ENCODE measurements around the gene MESP1.
A peak's percentile ranks its signal among the peaks of the same experiment; 100 is the strongest.
"Not testable (repeated sequence)": the region's sequence is repeated elsewhere in the genome, so short reads cannot be mapped to it uniquely, and the experiment has no call there.

Gene MESP1, protein sequence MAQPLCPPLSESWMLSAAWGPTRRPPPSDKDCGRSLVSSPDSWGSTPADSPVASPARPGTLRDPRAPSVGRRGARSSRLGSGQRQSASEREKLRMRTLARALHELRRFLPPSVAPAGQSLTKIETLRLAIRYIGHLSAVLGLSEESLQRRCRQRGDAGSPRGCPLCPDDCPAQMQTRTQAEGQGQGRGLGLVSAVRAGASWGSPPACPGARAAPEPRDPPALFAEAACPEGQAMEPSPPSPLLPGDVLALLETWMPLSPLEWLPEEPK

DNA sequence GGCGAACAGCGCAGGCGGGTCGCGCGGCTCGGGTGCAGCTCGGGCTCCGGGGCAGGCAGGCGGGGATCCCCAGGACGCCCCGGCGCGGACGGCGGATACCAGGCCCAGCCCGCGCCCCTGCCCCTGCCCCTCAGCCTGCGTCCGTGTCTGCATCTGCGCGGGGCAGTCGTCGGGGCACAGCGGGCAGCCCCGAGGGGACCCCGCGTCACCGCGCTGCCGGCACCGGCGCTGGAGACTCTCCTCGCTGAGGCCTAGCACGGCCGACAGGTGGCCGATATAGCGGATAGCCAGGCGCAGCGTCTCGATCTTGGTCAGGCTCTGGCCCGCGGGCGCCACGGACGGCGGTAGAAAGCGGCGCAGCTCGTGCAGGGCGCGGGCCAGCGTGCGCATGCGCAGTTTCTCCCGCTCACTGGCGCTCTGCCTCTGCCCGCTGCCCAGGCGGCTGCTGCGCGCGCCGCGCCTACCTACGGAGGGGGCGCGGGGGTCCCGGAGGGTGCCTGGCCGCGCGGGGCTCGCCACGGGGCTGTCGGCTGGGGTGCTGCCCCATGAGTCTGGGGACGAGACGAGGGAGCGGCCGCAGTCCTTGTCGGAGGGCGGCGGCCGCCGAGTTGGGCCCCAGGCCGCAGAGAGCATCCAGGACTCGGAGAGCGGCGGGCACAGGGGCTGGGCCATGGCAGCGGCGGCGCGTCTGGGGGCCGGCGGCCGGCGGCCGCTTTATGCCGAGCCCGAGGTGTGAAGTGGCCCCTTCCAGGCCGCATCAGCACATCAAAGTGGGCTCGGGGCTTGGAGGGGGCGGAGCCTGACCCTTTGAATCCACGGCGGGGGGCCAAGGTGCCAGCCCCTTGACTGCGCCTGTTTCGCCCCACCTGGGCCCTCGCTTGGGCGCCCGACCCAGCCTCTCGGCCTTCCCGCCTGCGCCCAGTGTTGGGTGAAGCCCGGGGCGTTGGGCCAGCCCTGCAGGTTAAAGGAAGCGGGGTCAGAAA is at the start of gene MESP1:
MESP1 (minus strand) TSS at position 690 of the 983 bp plus-strand sequence; CDS start at position 672, 18 bp downstream.
- Histone ChIP-seq H3K36me3 (replicated peaks) (no peaks in the 10 kb centered on the region), H3K9me3 (no peaks in the 10 kb centered on the region), H3K4me1 (peaks cover 29% of the 10 kb centered on the region), H3K4me3 (peak within 1 kb of the TSS; percentile 36), H3K27me3 (ENCODE audit: low read depth) (no peaks in the 10 kb centered on the region)
- in situ Hi-C loops (cut with MboI; ENCODE audit: low sequenced_read_pairs), result no loop called here
- peak; percentile 87 to 95 for DNase-seq (ENCODE audit: low spot score in 2 of 2)

DNA sequence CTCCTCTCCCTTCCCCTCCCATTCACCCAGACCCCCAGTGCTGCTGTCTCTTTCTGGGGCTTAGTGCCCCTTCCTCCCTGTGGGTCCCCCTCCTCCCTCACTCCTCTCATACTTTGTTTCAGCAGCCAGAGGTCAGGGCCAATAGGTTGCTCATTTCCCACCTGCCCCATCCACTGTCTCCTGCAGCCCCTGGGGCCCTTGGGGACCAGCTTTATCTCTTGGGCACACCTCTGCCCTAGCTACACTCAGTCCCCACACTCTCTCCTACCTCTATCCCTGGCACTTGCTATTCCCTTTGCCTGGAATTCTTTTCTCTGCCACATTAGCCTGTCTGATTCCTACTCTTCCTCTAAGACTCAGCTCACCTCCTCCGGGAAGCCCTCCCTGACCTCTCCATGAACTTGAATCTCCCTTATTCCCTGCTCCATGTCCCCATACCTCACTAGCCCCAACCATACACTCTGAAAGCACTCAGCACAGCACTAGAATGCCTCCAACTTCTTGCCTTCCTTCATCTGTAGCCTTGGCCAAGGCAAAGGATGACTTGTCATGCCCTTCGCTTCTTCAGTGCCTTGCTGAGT is 49.0 kb upstream of the MESP1 start:
- in situ Hi-C loops (cut with MboI; ENCODE audit: low sequenced_read_pairs), result no loop called here
- Histone ChIP-seq H3K27me3 (ENCODE audit: low read depth) (no peaks in the 10 kb centered on the region), H3K4me1 (no peaks in the 10 kb centered on the region), H3K36me3 (replicated peaks) (no peaks in the 10 kb centered on the region), H3K4me3 (no peak overlapping the region), H3K9me3 (no peaks in the 10 kb centered on the region)
- no peak for DNase-seq (ENCODE audit: low spot score in 2 of 2)

DNA sequence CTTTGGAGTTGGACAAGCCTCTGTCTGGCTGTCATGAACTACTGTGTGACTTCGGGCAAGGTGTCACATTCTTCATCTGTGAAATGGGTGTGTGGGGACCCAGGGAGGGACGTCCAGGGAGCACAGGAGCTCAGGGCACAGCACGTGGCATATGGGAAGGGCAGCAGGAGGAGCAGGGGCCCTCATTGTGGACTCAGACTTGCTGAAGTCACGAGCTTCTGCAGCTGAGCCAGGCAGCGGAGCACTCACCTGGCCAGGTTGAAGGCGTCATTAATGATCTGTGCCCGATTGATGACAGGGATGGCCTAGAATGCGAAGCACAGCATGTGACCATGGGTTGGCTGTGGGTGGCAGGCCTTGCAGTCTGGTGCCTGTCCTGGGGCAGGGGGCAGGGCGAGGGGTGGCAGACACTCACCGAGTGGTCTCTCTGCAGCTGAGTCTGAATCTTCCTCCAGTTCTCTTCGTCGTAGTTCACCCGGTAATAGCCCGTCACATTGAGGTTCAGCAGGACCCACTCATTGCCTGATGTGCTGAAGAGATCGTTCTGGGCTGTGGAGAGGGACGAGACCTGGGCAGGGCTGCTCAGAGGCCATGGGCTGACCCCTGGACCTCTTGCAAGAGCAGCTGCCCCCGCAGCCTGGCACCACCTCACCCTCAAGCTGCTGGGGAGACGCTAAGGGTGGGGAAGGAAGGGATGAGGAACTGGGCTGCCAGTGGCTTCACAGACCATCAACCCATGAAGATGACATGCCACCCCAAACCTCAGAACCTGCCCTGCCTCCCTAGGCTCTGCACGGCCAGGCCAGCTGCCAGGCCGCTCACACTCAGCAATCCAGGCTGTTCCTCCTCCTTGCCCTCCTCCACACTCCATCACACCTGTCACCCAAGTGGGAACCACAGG is 48.2 kb upstream of the MESP1 start:
- no peak for DNase-seq (ENCODE audit: low spot score in 2 of 2)
- H3K9me3 ChIP-seq, result no peaks in the 10 kb centered on the region
- no peaks in the 10 kb centered on the region for H3K27me3 ChIP-seq (ENCODE audit: low read depth)
- H3K4me1 ChIP-seq, result no peaks in the 10 kb centered on the region
- H3K4me3 ChIP-seq, result no peak overlapping the region
- in situ Hi-C loops (cut with MboI; ENCODE audit: low sequenced_read_pairs), result no loop called here
- H3K36me3 ChIP-seq (replicated peaks), result no peaks in the 10 kb centered on the region

GRCh38 chr15:89797678-89798201 is 46.7 kb upstream of the MESP1 start:
- no peak for DNase-seq (ENCODE audit: low spot score in 2 of 2)
- H3K4me3 ChIP-seq, result no peak overlapping the region
- H3K36me3 ChIP-seq (replicated peaks), result no peaks in the 10 kb centered on the region
- in situ Hi-C loops (cut with MboI; ENCODE audit: low sequenced_read_pairs), result no loop called here
- no peaks in the 10 kb centered on the region for H3K4me1 ChIP-seq
- H3K27me3 ChIP-seq (ENCODE audit: low read depth), result no peaks in the 10 kb centered on the region
- H3K9me3 ChIP-seq, result no peaks in the 10 kb centered on the region

GRCh38 chr15:89795996-89796395 is 44.9 kb upstream of the MESP1 start:
- H3K36me3 ChIP-seq (replicated peaks), result no peaks in the 10 kb centered on the region; the same call in 1 of the 2 replicates
- in situ Hi-C loops (cut with MboI; ENCODE audit: low sequenced_read_pairs), result no loop called here
- no peaks in the 10 kb centered on the region for H3K9me3 ChIP-seq
- DNase-seq (ENCODE audit: low spot score in 2 of 2), result no peak
- H3K27me3 ChIP-seq (ENCODE audit: low read depth), result no peaks in the 10 kb centered on the region
- H3K4me3 ChIP-seq, result no peak overlapping the region
- no peaks in the 10 kb centered on the region for H3K4me1 ChIP-seq

DNA sequence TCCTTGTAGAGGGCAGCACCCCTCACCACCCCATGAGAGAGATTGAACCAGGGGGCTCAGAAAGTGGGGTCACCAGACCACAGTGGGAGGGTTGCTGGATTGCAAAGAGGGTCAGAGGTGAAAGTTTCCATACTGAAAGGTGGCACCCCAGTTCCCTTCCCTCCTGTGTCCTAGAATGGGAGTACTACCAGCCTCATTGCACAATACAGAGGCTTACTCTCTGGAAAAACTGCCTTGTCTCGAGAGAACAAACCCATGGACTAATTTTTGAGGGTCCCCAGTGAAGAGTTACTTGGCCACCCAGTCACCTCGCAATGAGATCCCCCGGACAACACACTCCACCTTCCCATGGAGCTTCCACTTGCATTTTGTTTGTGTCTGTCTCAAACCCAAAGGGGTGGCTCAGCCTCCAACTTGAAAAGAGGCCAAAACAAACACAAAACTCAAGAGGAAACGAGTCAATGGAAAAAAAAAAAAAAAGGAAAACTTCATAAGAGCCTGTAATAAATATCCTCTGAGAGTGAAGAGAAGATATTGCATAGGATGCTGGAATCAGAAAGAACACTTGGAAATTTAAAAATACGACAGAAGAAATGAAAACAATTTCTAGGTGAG is 43.7 kb upstream of the MESP1 start:
- in situ Hi-C loops (cut with MboI; ENCODE audit: low sequenced_read_pairs), result no loop called here
- no peaks in the 10 kb centered on the region; the same call in 1 of the 2 replicates for H3K36me3 ChIP-seq (replicated peaks)

GRCh38 chr15:89792106-89792805 is 41.2 kb upstream of the MESP1 start:
- no peak overlapping the region for H3K4me3 ChIP-seq
- H3K27me3 ChIP-seq (ENCODE audit: low read depth), result no peaks in the 10 kb centered on the region
- H3K9me3 ChIP-seq, result no peaks in the 10 kb centered on the region
- in situ Hi-C loops (cut with MboI; ENCODE audit: low sequenced_read_pairs), result no loop called here
- H3K36me3 ChIP-seq (replicated peaks), result no peaks in the 10 kb centered on the region; the same call in 1 of the 2 replicates
- H3K4me1 ChIP-seq, result no peaks in the 10 kb centered on the region
- DNase-seq (ENCODE audit: low spot score in 2 of 2), result no peak

More for the DNA sequence above, 43.7 kb upstream of the MESP1 start:
- no peaks in the 10 kb centered on the region for H3K27me3 ChIP-seq (ENCODE audit: low read depth)
- no peak for DNase-seq (ENCODE audit: low spot score in 2 of 2)
- H3K4me1 ChIP-seq, result no peaks in the 10 kb centered on the region
- H3K9me3 ChIP-seq, result no peaks in the 10 kb centered on the region
- no peak overlapping the region for H3K4me3 ChIP-seq

DNA sequence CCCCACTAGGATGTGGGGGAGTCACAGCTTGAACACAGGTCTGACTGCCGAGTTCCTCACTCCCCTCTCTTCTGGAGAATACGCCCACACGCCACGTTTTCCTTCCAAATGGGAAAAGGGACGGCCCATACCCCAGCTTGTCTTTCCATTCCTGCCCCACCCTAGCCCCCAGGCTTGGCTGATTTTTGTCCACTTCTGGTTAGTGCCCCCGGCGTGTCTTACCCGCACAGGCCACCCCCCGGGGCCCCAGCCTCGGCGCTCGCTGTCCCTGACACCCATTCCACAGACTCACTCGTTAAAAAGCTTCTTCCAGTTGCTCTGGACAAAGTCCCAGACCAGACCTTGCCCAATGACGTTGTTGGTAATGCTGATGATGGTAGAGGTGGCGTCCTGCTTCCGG is 39.6 kb upstream of the MESP1 start:
- Histone ChIP-seq H3K9me3 (no peaks in the 10 kb centered on the region), H3K4me1 (no peaks in the 10 kb centered on the region), H3K36me3 (replicated peaks) (no peaks in the 10 kb centered on the region; the same call in 1 of the 2 replicates), H3K4me3 (no peak overlapping the region), H3K27me3 (ENCODE audit: low read depth) (no peaks in the 10 kb centered on the region)
- DNase-seq (ENCODE audit: low spot score in 2 of 2), result no peak
- in situ Hi-C loops (cut with MboI; ENCODE audit: low sequenced_read_pairs), result no loop called here

GRCh38 chr15:89790206-89790605 is 39.2 kb upstream of the MESP1 start:
- no peaks in the 10 kb centered on the region for H3K9me3 ChIP-seq
- DNase-seq (ENCODE audit: low spot score in 2 of 2), result no peak
- H3K4me3 ChIP-seq, result no peak overlapping the region
- H3K36me3 ChIP-seq (replicated peaks), result no peaks in the 10 kb centered on the region; the same call in 1 of the 2 replicates
- in situ Hi-C loops (cut with MboI; ENCODE audit: low sequenced_read_pairs), result no loop called here
- H3K27me3 ChIP-seq (ENCODE audit: low read depth), result no peaks in the 10 kb centered on the region
- H3K4me1 ChIP-seq, result no peaks in the 10 kb centered on the region

DNA sequence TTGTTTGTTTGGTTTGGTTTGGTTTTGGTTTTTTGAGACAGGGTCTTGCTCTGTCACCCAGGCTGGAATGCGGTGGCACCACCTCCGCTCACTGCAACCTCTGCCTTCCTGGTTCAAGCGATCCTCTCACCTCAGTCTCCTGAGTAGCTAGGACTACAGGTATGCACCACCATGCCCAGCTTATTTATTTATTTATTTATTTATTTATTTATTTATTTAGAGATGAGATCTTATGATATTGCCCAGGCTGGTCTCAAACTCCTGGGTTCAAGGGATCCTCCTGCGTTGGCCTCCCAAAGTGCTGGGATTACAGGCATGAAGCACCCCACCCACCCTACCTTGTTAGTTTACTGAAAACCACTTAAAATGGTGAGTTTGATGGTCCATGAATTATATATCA is 37.5 kb upstream of the MESP1 start:
- not testable (repeated sequence) for H3K27me3 ChIP-seq (ENCODE audit: low read depth); H3K9me3 ChIP-seq; H3K4me3 ChIP-seq; H3K36me3 ChIP-seq (replicated peaks); DNase-seq (ENCODE audit: low spot score in 2 of 2); H3K4me1 ChIP-seq
- in situ Hi-C loops (cut with MboI; ENCODE audit: low sequenced_read_pairs), result loop anchor here (10.0 kb wide), 1 partner anchor 64 kb away; no protein-coding TSS in a partner anchor

- DNase-seq (ENCODE audit: low spot score in 2 of 2), result no peak
- no peaks in the 10 kb centered on the region; the same call in 1 of the 2 replicates for H3K36me3 ChIP-seq (replicated peaks)
Observed at GRCh38 chr15:89787944-89788343, 36.9 kb upstream of the MESP1 start.

DNA sequence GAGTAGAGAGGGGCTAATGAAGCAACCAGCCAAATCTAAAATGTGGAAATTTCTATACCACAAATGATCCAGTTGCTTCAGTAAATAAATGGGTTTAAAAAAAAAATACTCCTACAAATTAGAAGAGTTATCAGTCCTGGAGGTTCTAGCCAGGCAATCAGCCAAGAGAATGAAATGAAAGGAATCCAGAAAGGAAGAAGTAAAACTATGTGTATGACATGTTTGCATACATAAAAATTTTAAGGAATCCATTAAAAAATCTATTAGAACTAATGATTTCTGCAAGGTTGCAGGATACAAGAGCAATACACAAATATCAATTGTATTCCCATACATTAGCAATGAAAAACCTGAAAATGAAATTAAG is 34.7 kb upstream of the MESP1 start:
- H3K4me3 ChIP-seq, result no peak overlapping the region
- no peaks in the 10 kb centered on the region for H3K4me1 ChIP-seq
- no peaks in the 10 kb centered on the region for H3K36me3 ChIP-seq (replicated peaks)
- in situ Hi-C loops (cut with MboI; ENCODE audit: low sequenced_read_pairs), result loop anchor here (10.0 kb wide), 1 partner anchor 61 kb away; no protein-coding TSS in a partner anchor
- H3K27me3 ChIP-seq (ENCODE audit: low read depth), result no peaks in the 10 kb centered on the region
- H3K9me3 ChIP-seq, result no peaks in the 10 kb centered on the region
- no peak for DNase-seq (ENCODE audit: low spot score in 2 of 2)

More at GRCh38 chr15:89787944-89788343, 36.9 kb upstream of the MESP1 start:
- in situ Hi-C loops (cut with MboI; ENCODE audit: low sequenced_read_pairs), result loop anchor here (10.0 kb wide), 1 partner anchor 63 kb away; no protein-coding TSS in a partner anchor
- Histone ChIP-seq H3K9me3 (no peaks in the 10 kb centered on the region), H3K4me3 (no peak overlapping the region), H3K27me3 (ENCODE audit: low read depth) (no peaks in the 10 kb centered on the region), H3K4me1 (no peaks in the 10 kb centered on the region)
